ENCODE data around the gene PRUNE1. TPM values are rescaled to one million over a fixed set of nuclear protein-coding genes. Genes with fewer than 3 reads are reported as not detected.

PRUNE1 gene
- polyA plus RNA-seq, 2 of the 4 experiments (the other 2 are of a cell fraction) = 11.9 to 27.5 TPM

- TF ChIP-seq MAX (IDR thresholded peaks at IDR 0.05) = peak; percentile 76
- TF ChIP-seq JUN (IDR thresholded peaks at IDR 0.05) = peak; percentile 42 to 85; a peak in 4 of 5 replicates
- no peak for TF ChIP-seq HOXB5 (CRISPR knock-in tag; IDR thresholded peaks at IDR 0.05)
- TF ChIP-seq CHD2 (IDR thresholded peaks at IDR 0.05; ENCODE audit: low read length, partially characterized antibody) = no peak
- no peak for TF ChIP-seq RNF2 (IDR thresholded peaks at IDR 0.05; ENCODE audit: borderline replicate concordance, low read depth)
- peak; percentile 57; the same call in 1 of the 3 replicates for TF ChIP-seq BCL3 (IDR thresholded peaks at IDR 0.05)
- TF ChIP-seq TFCP2L1 (CRISPR knock-in tag; IDR thresholded peaks at IDR 0.05) = no peak
- TF ChIP-seq CHD4 (IDR thresholded peaks at IDR 0.05; ENCODE audit: borderline replicate concordance) = no peak
- no peak for TF ChIP-seq ELK1 (IDR thresholded peaks at IDR 0.05; ENCODE audit: low read depth, low read length)
- TF ChIP-seq RCOR1 (IDR thresholded peaks at IDR 0.05; ENCODE audit: low read depth, low read length) = no peak
- no peak for TF ChIP-seq TP53 (CRISPR knock-in tag; IDR thresholded peaks at IDR 0.05)
- no peak for TF ChIP-seq MYC (IDR thresholded peaks at IDR 0.05; ENCODE audit: borderline replicate concordance, low read length)
- TF ChIP-seq FOXS1 (CRISPR knock-in tag; IDR thresholded peaks at IDR 0.05) = no peak
- TF ChIP-seq RFX5 (IDR thresholded peaks at IDR 0.05) = no peak
- no peak for TF ChIP-seq EHMT2 (IDR thresholded peaks at IDR 0.05; ENCODE audit: low read depth)
- no peak for TF ChIP-seq EHF (CRISPR knock-in tag; IDR thresholded peaks at IDR 0.05)
- TF ChIP-seq POLR2A (IDR thresholded peaks at IDR 0.05; ENCODE audit: low read length) = peak; percentile 68
- TF ChIP-seq ZSCAN20 (CRISPR knock-in tag; IDR thresholded peaks at IDR 0.05) = no peak
- no peak for TF ChIP-seq FOSB (CRISPR knock-in tag; IDR thresholded peaks at IDR 0.05)
- TF ChIP-seq MAZ (IDR thresholded peaks at IDR 0.05; ENCODE audit: borderline replicate concordance, low read depth, low read length) = no peak
- peak; percentile 26; the same call in 1 of the 3 replicates for TF ChIP-seq SMC3 (IDR thresholded peaks at IDR 0.05)
- no peak for TF ChIP-seq KDM5A (IDR thresholded peaks at IDR 0.05)
- no peak for TF ChIP-seq NPAS2 (CRISPR knock-in tag; IDR thresholded peaks at IDR 0.05; ENCODE audit: borderline replicate concordance)
- TF ChIP-seq CBX8 (IDR thresholded peaks at IDR 0.05) = no peak
These were observed 51.1 kb downstream of the PRUNE1 start, which contains the start of gene CDC42SE1 (continued) for GRCh38 chr1:151059109-151060006.

GRCh38 chr1:151060007-151060656, 51.9 kb downstream of the PRUNE1 start, which contains the start of gene MLLT11:
TSS of gene MLLT11 (plus strand) at chr1:151060397. CDS start at chr1:151067225, 6,828 bp downstream.
- H3K4me2 ChIP-seq = peak within 1 kb of the TSS; percentile 98
- DNase-seq (ENCODE audit: low read depth in 1 of 2, low spot score in 1 of 2) (peak; percentile 66 to 73), ATAC-seq (peak; percentile 68 to 73), FAIRE-seq (no peak)
- H3K4me3 ChIP-seq = peak within 1 kb of the TSS; percentile 90
- H3K27ac ChIP-seq = peak within 1 kb of the TSS; percentile 98 to 100
- POLR2A ChIA-PET = interaction anchor here (0.8 to 5.6 kb wide), 5 partner anchors 9 to 12 kb away, joined by 3 to 34 read pairs (median 6); partner anchors contain the start of genes C1orf56 and GABPB2
- WGBS (ENCODE audit: missing lambda C conversion rate) = 1% methylated on average over 14 of the region's 15 CpGs
- H3K9me3 ChIP-seq = no peaks in the 10 kb centered on the region
- peaks cover 58% of the 10 kb centered on the region for H3K4me1 ChIP-seq
- CTCF ChIA-PET = interaction anchor here (0.6 to 7.8 kb wide), 21 partner anchors 8 to 97 kb away, joined by 3 to 86 read pairs (median 4); partner anchors contain the start of genes GABPB2, MINDY1, PRUNE1 and TNFAIP8L2
- TF ChIP-seq CHD2 (IDR thresholded peaks at IDR 0.05; ENCODE audit: low read length, partially characterized antibody) = no peak
- no peak for TF ChIP-seq HDAC2 (IDR thresholded peaks at IDR 0.05)
- 0 out of 4 replicates have a peak, but pooled peaks of 1 of the 2 experiments have one; percentile 8 for TF ChIP-seq CEBPB (IDR thresholded peaks at IDR 0.05)
- no peak for TF ChIP-seq BHLHE40 (IDR thresholded peaks at IDR 0.05; ENCODE audit: low read depth, low read length)
- no peak for TF ChIP-seq GATA3 (IDR thresholded peaks at IDR 0.05; ENCODE audit: borderline replicate concordance)
- no peak for TF ChIP-seq ZSCAN20 (CRISPR knock-in tag; IDR thresholded peaks at IDR 0.05)
- peak; percentile 65 for TF ChIP-seq MAFK (IDR thresholded peaks at IDR 0.05; ENCODE audit: partially characterized antibody)
- no peak for TF ChIP-seq PBX3 (IDR thresholded peaks at IDR 0.05)
- no peak for TF ChIP-seq HOXA7 (CRISPR knock-in tag; IDR thresholded peaks at IDR 0.05)
- TF ChIP-seq POLR2A (IDR thresholded peaks at IDR 0.05; ENCODE audit: low read length) = peak; percentile 60
- TF ChIP-seq FOSB (CRISPR knock-in tag; IDR thresholded peaks at IDR 0.05) = no peak
- TF ChIP-seq RARB (CRISPR knock-in tag; IDR thresholded peaks at IDR 0.05) = no peak
- TF ChIP-seq MYC (IDR thresholded peaks at IDR 0.05; ENCODE audit: borderline replicate concordance, low read length) = no peak
- TF ChIP-seq POLR2AphosphoS2 (conservative IDR thresholded peaks at IDR 0.05; ENCODE audit: low read length) = no peak
- no peak for TF ChIP-seq RFX5 (IDR thresholded peaks at IDR 0.05)
- TF ChIP-seq E2F6 (IDR thresholded peaks at IDR 0.05; ENCODE audit: borderline replicate concordance, low read depth) = peak; percentile 48; the same call in 1 of the 2 replicates
